ENCODE measurements around the gene SFN.
"Not testable (repeated sequence)": the region's sequence is repeated elsewhere in the genome, so short reads cannot be mapped to it uniquely, and the experiment has no call there.

The SFN gene

DNA sequence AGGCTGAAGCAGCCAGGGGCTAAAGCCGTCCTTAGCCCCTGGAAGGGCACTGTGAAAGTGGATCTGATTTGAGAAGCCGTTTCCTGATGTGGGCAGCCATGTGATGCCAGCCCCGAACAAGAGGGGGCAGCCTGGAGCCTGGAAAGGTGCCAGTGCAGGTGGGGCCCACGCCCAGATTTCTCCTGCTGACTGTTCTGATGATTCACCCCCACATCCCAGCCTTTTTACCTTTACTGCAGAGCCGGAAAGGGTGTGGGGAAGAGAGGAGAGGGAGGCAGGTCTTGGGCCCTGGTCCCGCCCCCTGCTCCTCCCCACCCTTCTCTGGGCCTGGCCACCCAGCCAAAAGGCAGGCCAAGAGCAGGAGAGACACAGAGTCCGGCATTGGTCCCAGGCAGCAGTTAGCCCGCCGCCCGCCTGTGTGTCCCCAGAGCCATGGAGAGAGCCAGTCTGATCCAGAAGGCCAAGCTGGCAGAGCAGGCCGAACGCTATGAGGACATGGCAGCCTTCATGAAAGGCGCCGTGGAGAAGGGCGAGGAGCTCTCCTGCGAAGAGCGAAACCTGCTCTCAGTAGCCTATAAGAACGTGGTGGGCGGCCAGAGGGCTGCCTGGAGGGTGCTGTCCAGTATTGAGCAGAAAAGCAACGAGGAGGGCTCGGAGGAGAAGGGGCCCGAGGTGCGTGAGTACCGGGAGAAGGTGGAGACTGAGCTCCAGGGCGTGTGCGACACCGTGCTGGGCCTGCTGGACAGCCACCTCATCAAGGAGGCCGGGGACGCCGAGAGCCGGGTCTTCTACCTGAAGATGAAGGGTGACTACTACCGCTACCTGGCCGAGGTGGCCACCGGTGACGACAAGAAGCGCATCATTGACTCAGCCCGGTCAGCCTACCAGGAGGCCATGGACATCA lies at the start of gene SFN:
Gene SFN (plus strand): TSS at position 369 of the 904 bp plus-strand sequence. CDS start 64 bp downstream, at position 433.
- DNase-seq, result no peak

DNA sequence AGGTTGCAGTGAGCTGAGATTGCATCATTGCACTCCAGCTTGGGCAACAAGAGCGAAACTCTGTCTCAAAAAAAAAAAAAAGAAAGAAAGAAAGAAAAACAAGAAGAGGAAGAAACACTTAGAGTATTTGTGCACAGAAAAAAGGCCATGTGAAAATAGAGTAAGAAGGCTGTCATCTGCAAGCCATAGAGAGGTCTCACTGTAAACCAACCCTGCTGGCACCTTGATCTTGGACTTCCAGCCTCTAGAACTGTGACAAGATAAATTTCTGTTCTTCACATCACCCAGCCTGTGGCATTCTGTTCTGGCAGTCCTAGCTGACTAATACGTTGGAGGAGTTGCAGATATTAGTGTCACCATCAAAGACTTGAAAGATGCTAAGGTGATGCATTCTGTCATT lies 48.6 kb upstream of the SFN start:
- DNase-seq, result no peak

DNA sequence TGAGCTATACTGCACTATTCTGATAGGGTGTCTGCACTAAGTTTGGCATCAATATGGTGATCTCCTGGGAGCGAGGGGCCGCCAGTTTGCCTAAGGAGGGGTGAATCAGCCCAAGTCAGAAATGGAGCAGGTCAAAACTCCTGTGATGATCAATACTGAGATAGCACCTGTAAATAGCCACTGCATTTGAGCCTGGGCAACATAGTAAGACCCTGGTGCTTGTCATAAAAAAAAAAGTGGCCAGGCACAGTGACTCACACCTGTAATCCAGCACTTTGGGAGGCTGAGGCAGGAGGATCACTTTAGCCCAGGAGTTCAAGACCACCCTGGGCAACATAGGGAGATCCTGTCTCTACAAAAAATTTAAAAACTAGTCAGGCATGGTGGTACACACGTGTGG lies 48.1 kb upstream of the SFN start:
- DNase-seq, result no peak

DNA sequence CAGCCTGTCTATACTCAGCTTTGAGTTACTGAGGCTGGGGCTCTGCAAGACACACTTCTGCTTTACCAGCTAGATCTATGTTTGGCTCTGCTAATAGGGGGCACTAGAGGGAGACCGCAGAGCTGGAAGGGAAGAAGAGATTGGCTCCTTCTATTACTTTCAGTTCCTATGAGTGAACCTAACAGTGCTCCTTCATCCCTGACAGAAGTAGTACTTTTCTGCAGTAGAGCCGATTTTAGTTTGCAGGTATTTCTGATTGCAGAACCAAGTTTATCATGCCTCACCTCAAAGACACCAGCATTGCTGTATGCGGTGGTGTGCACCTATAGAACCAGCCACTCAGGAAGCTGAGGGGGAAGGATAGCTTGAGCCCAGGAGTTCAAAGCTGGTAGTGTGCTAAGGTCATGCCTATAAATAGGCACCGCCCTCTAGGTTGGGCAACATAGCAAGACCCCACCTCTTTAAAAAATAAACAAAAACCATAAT lies 42.1 kb upstream of the SFN start:
- no peak for DNase-seq

DNA sequence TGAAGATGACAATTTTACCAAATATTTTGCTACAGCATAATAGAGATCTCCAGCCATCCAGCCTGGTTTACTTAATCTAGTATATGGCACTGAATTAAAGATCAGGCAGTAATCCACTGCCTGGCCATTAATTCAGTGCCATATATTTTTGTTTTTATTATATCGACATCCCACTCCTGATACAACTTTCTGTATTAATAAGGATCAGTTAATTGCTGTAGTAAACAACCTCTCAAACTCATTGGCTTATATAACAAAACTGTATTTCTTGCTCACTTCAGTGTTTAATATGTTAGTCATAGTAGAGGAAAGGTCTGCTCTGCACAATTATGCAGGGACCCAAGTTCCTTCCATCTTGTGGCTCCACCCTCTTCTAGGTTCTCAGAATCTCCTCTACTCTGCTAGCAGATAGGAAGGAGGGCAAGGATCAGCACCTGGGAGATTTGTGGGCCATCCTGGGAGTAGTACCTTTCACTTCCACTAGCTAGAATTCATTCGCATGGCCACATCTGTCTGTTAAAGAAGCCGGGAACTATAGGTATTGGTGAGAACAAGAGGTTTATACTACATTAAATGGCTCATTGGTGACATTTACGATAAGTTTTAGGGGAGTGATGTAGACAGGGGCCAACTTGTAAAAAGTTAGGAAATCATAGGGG lies 40.1 kb upstream of the SFN start:
- no peak for DNase-seq

DNA sequence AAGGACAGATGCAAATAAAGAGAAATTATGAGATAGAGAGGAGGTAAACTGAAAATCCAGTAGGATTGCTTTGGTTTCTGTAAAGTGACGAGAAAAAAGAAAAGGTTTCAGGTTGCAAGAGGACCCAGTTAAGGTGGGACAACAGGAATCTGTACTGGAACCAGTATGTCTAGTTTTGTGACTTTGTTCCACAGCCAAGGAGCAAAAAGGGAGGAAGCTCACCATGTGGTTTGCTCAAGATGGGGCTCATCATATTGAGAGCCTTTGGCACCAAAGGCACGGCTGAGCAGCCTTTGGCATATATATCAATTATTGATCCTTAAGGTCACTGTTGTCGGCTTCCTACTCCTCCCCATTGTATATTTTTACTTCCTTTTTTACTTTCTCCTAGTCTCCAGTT lies 38.2 kb upstream of the SFN start:
- DNase-seq, result no peak

DNA sequence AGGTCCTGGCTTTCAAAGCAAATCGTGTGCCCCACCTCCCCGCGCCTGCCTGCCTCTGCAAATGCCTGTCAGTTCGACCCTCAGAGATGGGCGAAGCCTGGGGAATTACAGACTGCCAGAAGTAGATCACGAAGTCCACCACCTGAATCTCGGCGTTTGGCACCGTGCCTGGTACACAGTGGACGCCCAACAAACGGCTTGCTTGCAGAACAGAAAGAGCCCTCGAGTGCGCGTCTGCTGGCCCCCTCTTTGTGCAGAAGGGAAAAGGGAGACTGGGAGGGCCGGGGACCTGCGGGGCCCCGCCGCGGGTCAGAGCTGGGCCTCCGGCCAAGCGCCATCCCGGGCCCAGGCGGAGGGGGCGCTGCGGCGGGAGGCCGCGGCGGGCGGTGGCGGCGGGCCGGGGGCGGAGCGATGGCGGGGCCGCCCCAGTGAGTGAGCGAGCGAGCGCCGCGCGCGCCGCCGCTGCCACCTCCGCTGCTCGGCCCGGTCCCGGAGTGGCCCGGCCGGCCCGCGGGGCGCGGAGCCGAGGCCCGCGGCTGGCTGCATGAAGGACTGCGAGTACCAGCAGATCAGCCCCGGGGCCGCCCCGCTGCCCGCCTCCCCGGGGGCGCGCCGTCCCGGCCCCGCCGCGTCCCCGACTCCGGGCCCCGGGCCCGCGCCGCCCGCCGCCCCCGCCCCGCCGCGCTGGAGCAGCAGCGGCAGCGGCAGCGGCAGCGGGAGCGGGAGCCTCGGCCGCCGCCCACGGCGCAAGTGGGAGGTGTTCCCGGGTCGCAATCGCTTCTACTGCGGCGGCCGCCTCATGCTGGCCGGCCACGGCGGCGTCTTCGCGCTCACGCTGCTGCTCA lies 36.5 kb upstream of the SFN start, which contains the start of gene ZDHHC18:
Gene ZDHHC18 (plus strand): TSS at position 428 of the 845 bp plus-strand sequence. CDS start 117 bp downstream, at position 545.
- DNase-seq, result peak; percentile 79

DNA sequence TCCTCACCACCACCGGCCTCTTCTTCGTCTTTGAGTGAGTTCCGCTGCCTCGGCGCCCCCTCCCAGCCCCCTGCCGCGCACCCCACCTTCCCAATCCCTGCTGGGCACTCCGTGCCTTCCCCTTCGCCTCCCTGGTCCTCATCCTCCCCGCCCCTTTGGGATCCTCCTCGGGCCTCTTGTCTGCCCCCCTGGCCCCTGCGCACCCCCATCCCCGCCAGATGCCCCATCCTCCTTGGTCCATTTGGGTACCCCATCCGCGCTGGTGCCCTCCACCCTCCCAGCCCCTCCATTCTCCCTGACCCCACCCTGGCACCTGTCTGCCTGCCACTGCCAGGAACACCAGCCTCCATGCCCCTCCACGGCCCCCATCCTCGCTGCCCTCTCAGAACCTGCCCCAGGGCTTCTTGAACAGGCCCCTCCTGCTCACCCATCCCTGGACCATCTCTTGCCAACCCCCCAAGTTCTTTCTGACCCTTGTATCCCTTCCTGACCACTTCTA lies 35.8 kb upstream of the SFN start:
- no peak for DNase-seq

DNA sequence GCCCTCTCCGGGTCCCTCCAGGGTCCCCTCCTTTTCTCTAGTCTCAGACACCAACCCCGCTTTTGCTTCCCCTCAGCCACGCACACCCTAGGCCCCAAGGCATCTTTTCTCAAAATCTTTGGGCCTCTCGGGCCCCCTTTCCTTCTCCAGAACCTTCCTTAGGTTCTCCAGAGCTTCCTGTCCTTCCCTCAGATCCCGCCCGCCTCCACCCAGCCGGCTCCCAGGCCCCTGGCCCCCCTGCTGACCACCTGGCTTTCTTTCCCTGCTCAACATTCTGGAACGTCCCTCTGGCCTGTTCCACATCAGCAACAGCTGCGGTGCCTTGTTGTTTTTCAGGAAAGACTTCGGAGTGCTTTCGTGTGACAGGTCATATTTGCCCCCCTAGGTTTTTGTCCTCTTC lies 35.3 kb upstream of the SFN start:
- DNase-seq, result peak; percentile 60

DNA sequence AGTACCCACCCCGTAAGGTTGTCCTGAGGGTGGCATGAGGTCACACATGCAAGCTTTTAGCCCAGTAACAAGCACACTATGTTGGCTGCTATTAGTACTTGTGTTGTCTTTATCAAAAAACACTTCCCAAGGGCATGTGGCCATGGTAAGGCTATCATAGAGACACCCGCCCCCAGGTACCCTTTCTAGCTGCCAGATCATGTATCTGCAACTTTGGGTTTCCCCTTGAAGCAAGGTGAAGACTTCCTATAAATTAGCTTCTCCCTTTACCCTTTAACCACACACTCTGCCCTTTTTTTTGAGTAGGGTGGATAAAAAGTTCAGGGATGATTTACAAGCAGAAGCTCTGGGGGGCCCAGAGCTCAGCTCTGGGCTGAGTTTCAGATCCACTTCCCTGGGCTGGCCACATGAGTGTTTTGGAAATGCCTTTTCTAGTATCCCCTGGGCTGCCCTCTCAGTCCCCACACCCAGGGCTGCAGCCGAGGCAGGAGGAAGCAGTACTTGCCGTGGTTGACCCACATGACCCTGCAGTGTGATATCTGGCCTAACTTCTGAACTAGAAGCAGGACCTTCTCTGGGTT lies 34.4 kb upstream of the SFN start:
- DNase-seq, result no peak

DNA sequence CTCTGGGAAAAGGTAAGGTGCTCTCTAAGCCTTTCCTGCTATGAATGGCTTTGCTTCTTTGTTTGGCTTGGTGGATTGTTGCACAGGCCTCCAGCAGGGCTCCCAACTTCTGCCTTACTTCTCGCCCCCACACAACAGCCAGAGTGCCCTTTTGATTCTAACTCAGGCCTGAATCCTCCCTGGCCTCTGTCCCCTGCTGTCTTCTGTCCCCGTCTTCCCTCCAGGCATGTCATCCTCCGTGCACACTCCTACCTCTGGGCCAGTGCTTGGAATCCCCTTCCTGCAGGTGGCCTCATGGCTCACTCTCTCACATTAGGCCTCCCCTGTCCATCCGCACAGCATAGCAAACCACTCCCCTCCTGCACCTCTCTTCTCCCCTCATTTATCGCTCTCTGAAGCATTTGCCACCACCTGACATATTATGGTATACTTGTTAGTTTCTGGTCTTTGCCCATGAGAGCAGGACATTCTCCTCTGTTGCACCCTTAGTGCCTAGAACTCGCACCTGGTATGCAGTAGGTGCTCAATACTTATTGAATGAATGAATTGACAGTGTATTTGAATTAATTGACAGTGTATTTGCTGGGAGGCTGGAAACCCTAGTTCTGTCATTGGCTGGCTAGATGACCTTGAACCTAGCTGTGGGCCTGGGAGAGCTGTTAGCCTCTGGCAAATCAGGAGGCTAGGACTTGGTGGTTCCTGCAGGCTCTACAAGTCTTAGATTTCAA lies 33.6 kb upstream of the SFN start:
- no peak for DNase-seq

DNA sequence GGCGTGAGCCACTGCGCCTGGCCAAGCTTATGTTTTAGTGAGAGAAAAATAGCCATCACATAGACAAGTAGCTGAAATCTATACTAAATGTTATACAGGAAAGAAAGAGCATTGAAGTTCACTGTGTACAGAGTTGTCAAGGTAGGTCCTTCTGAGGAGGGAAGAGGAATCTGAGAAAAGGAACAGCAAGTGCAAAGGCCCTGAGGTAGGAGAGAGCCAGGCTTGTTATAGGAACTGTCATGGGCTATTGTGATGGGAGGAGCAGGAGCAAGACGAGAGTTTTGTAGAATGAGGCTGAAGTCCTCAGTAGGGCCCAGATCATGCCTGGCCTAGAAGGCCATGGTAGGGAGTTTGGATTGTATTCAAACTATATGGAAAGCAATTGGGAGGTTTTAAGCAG lies 31.9 kb upstream of the SFN start:
- DNase-seq, result no peak

DNA sequence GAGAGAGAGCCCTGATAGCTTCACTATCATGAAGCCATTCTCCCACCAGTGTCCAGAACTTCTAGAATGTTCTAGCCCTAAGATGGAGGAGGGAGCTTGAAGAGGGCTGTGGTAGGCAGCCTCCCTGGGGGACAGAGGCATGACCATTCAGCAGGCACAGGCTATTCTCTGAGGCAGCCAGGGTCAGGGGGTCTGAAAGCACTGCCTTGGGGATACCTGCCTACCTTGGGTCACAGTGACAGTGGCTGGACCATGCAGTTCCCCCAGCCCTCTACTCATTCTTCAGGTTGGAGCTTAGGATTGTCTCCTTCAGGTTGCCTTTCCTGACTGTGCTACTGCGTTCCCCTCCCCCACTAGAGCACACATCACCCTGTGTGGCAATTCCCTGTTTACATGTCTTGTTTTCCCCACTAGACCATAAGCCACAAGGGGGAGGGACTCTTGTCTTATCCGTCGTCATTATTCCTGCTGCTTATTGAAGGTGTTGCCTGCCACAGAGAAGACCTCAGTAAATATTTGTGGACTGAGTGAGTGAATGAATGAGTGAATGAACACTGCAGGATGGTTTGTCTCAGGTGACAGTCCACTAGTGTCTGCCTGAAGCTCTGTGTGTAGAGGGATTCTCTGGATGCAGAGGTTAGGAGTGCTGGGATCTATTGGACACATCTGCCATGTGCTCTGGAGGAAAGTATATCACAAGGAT lies 31.3 kb upstream of the SFN start:
- DNase-seq, result no peak

DNA sequence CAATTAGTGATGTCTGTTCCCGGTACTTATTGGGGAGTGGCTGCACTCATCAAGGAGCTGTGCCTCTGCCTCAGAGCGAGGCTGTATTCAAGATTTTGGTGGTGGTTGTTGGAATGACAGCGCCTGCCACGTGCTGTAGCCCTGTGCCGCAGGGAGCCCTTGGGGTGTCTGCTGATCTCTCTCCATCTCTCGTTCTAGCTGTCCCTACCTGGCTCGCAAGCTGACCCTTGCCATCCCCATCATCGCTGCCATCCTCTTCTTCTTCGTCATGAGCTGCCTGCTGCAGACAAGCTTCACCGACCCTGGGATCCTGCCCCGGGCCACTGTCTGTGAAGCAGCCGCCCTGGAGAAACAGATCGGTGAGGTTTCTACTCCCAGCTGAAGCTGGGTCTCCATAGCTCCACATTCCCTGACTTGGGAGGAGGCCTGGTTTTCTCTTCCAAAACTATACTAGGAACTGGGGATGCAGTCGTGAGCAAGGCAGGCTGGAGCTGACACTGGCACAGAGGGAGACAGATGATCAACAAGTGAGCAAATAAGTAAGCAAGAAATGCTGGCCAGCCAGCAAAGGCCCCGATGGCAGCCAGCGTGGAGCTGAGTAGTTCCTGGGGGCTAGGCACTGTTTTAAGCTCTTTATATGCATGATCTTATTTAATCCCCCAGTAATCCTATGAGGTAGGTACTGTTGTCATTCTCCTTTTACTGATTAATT lies 30.5 kb upstream of the SFN start:
- no peak for DNase-seq

DNA sequence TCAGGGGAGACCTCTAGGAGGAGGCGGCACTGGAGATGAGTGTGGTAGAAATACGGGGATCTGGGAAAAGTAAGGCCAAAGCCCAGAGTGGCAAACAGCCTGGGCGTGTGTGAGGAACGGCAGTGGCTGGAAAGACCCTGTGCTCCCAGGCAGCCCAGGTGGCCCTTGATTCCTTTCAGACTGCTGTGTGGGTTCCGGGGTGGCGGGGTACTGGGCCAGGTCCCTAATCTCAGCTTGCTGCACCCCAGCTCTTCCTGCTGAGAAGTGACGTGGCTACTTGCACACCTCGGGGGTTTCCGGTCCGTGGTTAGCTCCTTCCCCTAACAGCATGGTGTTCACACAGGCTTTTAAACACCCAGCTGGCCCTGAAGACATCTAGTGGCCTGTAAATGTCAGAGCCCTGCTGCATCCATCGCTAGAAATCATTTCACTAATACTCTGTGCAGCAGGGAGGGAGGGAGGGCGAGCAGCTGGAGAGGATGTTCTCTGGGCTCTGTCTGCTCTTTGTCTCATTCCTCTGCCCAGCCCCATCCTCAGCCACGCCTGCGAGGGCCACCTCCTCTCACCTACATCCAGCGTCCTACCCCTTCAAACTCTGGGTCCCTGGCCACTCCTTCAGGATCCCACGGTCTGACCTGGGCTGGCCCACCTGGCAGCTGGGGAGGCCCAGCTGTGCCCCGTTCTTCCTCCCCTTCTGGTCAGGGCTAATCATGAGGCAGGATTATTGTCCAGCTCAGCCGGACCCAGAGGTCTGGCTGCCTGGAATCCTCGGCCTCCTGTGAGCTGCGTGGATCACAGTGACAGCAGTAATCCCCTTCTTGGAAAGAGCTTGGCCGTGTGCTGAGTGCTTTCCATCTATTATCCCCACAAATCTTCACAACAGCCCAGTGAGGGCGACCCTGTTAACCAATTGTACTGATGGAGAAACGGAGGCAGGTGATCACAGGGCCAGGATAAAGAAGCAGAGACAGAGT lies 29.2 kb upstream of the SFN start:
- DNase-seq, result no peak

DNA sequence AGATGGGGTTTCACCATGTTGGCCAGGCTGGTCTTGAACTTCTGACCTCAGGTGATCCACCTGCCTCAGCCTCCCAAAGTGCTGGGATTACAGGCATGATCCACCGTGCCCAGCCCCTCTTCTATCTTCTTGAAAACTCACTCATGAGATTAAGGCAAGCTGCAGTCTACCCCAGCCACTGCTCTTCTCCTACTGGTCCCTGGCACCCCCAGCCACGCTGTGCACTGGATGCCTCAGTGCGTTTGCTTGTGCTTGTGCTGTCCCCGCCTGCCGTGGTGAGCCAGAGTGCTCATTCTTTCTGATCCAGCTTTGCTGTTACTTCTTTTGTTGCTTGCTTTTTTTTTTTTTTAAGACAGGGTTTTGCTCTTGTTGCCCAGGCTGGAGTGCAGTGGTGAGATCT lies 25.3 kb upstream of the SFN start:
- not testable (repeated sequence) for DNase-seq

DNA sequence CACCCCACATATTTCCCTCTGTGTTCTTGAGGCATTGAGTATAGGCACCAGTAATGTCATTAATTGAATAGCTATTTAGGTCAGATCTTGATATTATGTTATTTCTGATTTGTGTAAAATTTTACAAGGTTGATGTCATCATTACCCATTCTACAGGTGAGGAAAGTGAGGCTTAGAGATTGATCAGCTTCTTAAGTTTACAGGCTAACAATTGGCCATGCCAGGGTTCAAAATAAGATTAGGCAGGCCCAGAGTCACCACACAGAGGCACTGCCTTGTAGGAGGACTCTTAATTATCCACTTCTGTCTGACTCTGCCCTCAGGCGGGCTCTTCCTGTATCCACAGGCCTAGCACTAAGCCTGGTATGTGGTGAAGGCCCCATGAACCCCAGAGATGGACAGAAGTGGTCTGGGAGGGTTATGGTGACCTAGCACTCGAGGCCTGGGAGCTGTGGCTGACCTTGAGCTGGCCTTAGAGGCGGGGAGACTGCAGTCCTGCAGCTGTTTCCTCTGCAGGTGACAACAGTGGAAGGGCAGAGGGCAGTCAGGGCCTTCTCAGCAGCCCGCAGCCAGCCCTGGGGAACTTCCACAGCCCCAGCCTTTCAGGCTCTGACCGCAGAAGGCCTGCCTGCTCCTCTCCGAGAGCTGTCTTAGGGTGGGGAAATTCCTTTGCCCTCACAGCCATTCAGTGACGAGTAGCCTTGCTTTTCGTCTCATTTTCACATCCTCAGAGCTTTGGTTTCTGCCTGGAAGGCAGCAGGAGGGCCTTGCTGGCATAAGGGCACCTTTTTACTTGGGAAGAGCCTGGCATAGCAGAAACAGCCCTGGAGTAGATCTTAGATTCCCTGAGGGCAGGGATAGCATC lies 24.2 kb upstream of the SFN start:
- DNase-seq, result no peak

DNA sequence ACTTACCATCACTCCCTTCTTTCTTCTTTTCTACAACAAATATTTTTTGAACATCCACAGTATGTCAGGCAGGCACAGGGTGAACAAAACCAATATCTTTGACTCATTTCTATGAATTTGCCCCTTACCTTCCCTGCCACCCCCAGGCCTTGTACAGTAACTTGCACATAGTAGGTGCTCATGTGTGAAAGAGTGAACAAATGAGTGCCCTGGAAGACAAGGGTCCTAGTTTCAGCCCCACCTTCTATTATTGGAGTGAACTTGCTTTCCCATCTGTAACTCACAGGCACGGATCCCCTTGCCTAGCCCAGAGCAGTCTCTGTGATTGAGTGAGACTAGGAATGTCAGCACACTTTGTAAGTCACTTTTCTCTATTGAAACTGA lies 23.6 kb upstream of the SFN start:
- no peak for DNase-seq

Measured in right hindlimb (tissue), 1 donor.